Thyroid gland (tissue), 4 donors: ENCODE results near the gene CACNA2D3. TPM values are rescaled to one million over a fixed set of nuclear protein-coding genes. Genes with fewer than 3 reads are reported as not detected.

Experiments
- DNase-seq, 2 donors: peaks; one replicate each; pipeline ENCODE4 v3.0.0-alpha.2; 2019
- H3K27ac ChIP-seq, 3 donors: fragments of 200-600 bp; sonication (generic); 1 replicate in 2 of 3; 2 replicates in 1 of 3; pipeline ENCODE4 v1.5.1; 2016 to 2019; ENCODE audit warnings: mild to moderate bottlenecking in 1 of 3, moderate library complexity in 1 of 3
- H3K27me3 ChIP-seq: fragments of 200-600 bp; sonication (generic); one replicate; pipeline ENCODE4 v1.5.1; 2019
- H3K36me3 ChIP-seq, 2 donors: fragments of 200-600 bp; sonication (generic); one replicate each; pipeline ENCODE4 v1.5.1; 2016 to 2019
- H3K4me1 ChIP-seq, 2 donors: fragments of 200-600 bp; sonication (generic); one replicate each; pipeline ENCODE4 v1.5.1; 2017 to 2019
- H3K4me3 ChIP-seq, 3 donors: fragments of 200-600 bp; sonication (generic); replicated peaks in 1 of 3; 1 replicate in 2 of 3; 2 replicates in 1 of 3; pipeline ENCODE4 v1.5.1; 2016; ENCODE audit warnings: mild to moderate bottlenecking in 1 of 3
- H3K9me3 ChIP-seq: fragments of 200-600 bp; sonication (generic); one replicate; pipeline ENCODE4 v1.5.1; 2017
- CTCF ChIP-seq, 6 experiments: fragments of 200-600 bp in 3 of 6; fragments of 450-650 bp in 3 of 6; sonication (generic) in 3 of 6; IDR thresholded peaks; one replicate each; pipeline ENCODE4 v1.5.1; 2016 to 2019; ENCODE audit warnings: antibody characterized with exemption in 6 of 6, mild to moderate bottlenecking in 2 of 6, inconsistent platforms in 1 of 6, moderate library complexity in 1 of 6
- POLR2A ChIP-seq, 2 donors: fragments of 450-650 bp; IDR thresholded peaks; one replicate each; pipeline ENCODE4 v1.6.1; 2017; ENCODE audit warnings: antibody characterized with exemption in 2 of 2, mild to moderate bottlenecking in 2 of 2, moderate library complexity in 1 of 2
- WGBS, 2 donors: methylation state at CpG; one replicate each; pipeline ENCODE4 v1.1.5; 2017; 5-methylcytosine and 5-hydroxymethylcytosine counted together
- intact Hi-C: fragments of 100-400 bp; cut with DNase I; formaldehyde crosslinking; loops from one replicate; pipeline ENCODE4 v1.15.1; 2023
- total RNA-seq, 4 donors: library from RNA; depleted of rRNA; stranded (reverse); fragments of >200 nt; gene quantifications; one replicate each; pipeline ENCODE4 v1.2.3, GENCODE V29; 2016

Gene CACNA2D3
- total RNA-seq, 4 donors from 2014 or later, result 2.9 to 4.8 (median 4.5) TPM

- Histone ChIP-seq H3K4me3 (no peak overlapping the region), H3K27me3 (no peaks in the 10 kb centered on the region), H3K4me1 (no peaks in the 10 kb centered on the region), H3K36me3 (no peaks in the 10 kb centered on the region), H3K9me3 (no peaks in the 10 kb centered on the region), H3K27ac (no peak overlapping the region)
- intact Hi-C loops, result no loop called here
- 91 to 93% methylated on average over 4 of the region's 4 CpGs for WGBS, 2 donors
- no peak for TF ChIP-seq POLR2A (IDR thresholded peaks at IDR 0.05)
- TF ChIP-seq CTCF (IDR thresholded peaks at IDR 0.05), result no peak
- DNase-seq, result no peak
Measured at GRCh38 chr3:54494209-54494608, 371.9 kb downstream of the CACNA2D3 start.

- H3K36me3 ChIP-seq, result no peaks in the 10 kb centered on the region
- intact Hi-C loops, result no loop called here
- no peaks in the 10 kb centered on the region for H3K27me3 ChIP-seq
- H3K27ac ChIP-seq, result no peak overlapping the region
- no peak for TF ChIP-seq CTCF (IDR thresholded peaks at IDR 0.05)
- no peak for TF ChIP-seq POLR2A (IDR thresholded peaks at IDR 0.05)
- H3K4me3 ChIP-seq, result no peak overlapping the region
- no peaks in the 10 kb centered on the region for H3K4me1 ChIP-seq
- WGBS, 2 donors, result 90 to 93% methylated on average over 3 of the region's 3 CpGs
- no peaks in the 10 kb centered on the region for H3K9me3 ChIP-seq
- DNase-seq, result no peak
Measured at GRCh38 chr3:54506603-54507002, 384.3 kb downstream of the CACNA2D3 start.

GRCh38 chr3:54507876-54508460 is 385.6 kb downstream of the CACNA2D3 start:
- no peak for DNase-seq
- intact Hi-C loops, result no loop called here
- Histone ChIP-seq H3K27me3 (no peaks in the 10 kb centered on the region), H3K36me3 (no peaks in the 10 kb centered on the region), H3K4me3 (no peak overlapping the region), H3K9me3 (no peaks in the 10 kb centered on the region), H3K27ac (no peak overlapping the region), H3K4me1 (no peaks in the 10 kb centered on the region)
- no peak for TF ChIP-seq CTCF (IDR thresholded peaks at IDR 0.05)
- TF ChIP-seq POLR2A (IDR thresholded peaks at IDR 0.05), result no peak
- WGBS, 2 donors, result 75 to 100% methylated on average over 1 of the region's 1 CpG

- H3K9me3 ChIP-seq, result no peaks in the 10 kb centered on the region
- intact Hi-C loops, result no loop called here
- H3K36me3 ChIP-seq, result no peaks in the 10 kb centered on the region
- no peak for TF ChIP-seq POLR2A (IDR thresholded peaks at IDR 0.05)
- TF ChIP-seq CTCF (IDR thresholded peaks at IDR 0.05), result no peak
- 94 to 100% methylated on average over 2 of the region's 2 CpGs for WGBS, 2 donors
- H3K4me1 ChIP-seq, result no peaks in the 10 kb centered on the region
- no peak for DNase-seq
- no peaks in the 10 kb centered on the region for H3K27me3 ChIP-seq
- H3K4me3 ChIP-seq, result no peak overlapping the region
- H3K27ac ChIP-seq, result no peak overlapping the region
Measured at GRCh38 chr3:54510506-54510905, 388.2 kb downstream of the CACNA2D3 start.

GRCh38 chr3:54511766-54512365 is 389.5 kb downstream of the CACNA2D3 start:
- Histone ChIP-seq H3K4me3 (no peak overlapping the region), H3K4me1 (no peaks in the 10 kb centered on the region), H3K9me3 (no peaks in the 10 kb centered on the region), H3K27ac (no peak overlapping the region), H3K27me3 (no peaks in the 10 kb centered on the region), H3K36me3 (no peaks in the 10 kb centered on the region)
- TF ChIP-seq POLR2A (IDR thresholded peaks at IDR 0.05) (no peak), CTCF (IDR thresholded peaks at IDR 0.05) (no peak)
- DNase-seq, result no peak
- 74 to 77% methylated on average over 4 of the region's 4 CpGs for WGBS, 2 donors
- intact Hi-C loops, result no loop called here
